Tibial artery (tissue), 4 donors: ENCODE data around the gene STK4.

ENCODE experiments used
- DNase-seq, 2 donors: peaks; one replicate each; pipeline ENCODE4 v3.0.0-alpha.2; 2019
- H3K27ac ChIP-seq, 2 donors: fragments of 200-600 bp; sonication (generic) in 1 of 2; 1 replicate in 1 of 2; 2 replicates in 1 of 2; pipeline ENCODE4 v1.5.1; 2018 to 2019; ENCODE audit warnings: mild to moderate bottlenecking in 1 of 2
- H3K27me3 ChIP-seq, 2 donors: fragments of 200-600 bp; sonication (generic) in 1 of 2; one replicate each; pipeline versions ENCODE4 v1.5.1 to v1.6.0; 2016 to 2019
- H3K36me3 ChIP-seq, 3 donors: fragments of 200-600 bp; sonication (generic) in 2 of 3; one replicate each; pipeline ENCODE4 v1.5.1; 2016 to 2019; ENCODE audit warnings: mild to moderate bottlenecking in 2 of 3
- H3K4me1 ChIP-seq, 4 donors: fragments of 200-600 bp; sonication (generic) in 2 of 4; 1 replicate in 3 of 4; 2 replicates in 1 of 4; pipeline ENCODE4 v1.5.1; 2016 to 2019
- H3K4me3 ChIP-seq, 2 donors: fragments of 200-600 bp; sonication (generic) in 1 of 2; 1 replicate in 1 of 2; 2 replicates in 1 of 2; pipeline ENCODE4 v1.5.1; 2018 to 2019; ENCODE audit warnings: mild to moderate bottlenecking in 2 of 2
- H3K9me3 ChIP-seq, 3 donors: fragments of 200-600 bp; sonication (generic) in 1 of 3; one replicate each; pipeline ENCODE4 v1.5.1; 2016 to 2019
- intact Hi-C: fragments of 100-400 bp; cut with DNase I; formaldehyde crosslinking; loops from one replicate; pipeline ENCODE4 v1.15.0; 2023; ENCODE audit warnings: low total_unique reads
- TF ChIP-seq, protein P1 (sequence below), 2 experiments: fragments of 200-600 bp in 1 of 2; fragments of 450-650 bp in 1 of 2; IDR thresholded peaks; one replicate each; pipeline ENCODE4 v1.5.1; 2017 to 2019; ENCODE audit warnings: antibody characterized with exemption in 2 of 2, mild to moderate bottlenecking in 1 of 2, moderate library complexity in 1 of 2

Gene STK4

DNA sequence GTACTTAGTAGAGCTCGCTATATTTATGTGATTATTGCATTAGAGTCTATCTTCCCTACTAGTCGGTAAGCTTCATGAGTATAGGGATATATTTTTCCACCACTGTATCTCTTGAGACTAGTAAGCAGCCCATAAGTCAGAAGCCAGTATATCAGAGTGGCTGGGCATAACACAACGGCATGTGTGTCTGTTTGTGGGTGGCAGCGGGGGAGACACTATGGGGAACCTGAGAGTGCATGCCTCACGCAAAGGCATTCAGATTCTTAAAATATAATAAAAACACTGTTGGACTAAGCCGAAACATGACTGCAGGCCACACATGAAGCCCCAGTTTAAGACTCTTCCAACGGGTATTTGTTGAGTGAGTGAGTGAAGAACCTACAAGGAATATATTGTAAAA, 126.6 kb downstream of the STK4 start:
- no peaks in the 10 kb centered on the region for H3K36me3 ChIP-seq
- no peak overlapping the region for H3K27ac ChIP-seq
- peaks cover 0 to 22% of the 10 kb centered on the region in 2 donors for H3K27me3 ChIP-seq
- intact Hi-C loops, result loop anchor here (5.0 kb wide), 1 partner anchor 46 kb away; no protein-coding TSS in a partner anchor
- DNase-seq, result no peak
- no peaks in the 10 kb centered on the region for H3K9me3 ChIP-seq
- H3K4me1 ChIP-seq, result peaks cover 0 to 4% (median 4%) of the 10 kb centered on the region in 4 donors
- TF ChIP-seq, protein P1, sequence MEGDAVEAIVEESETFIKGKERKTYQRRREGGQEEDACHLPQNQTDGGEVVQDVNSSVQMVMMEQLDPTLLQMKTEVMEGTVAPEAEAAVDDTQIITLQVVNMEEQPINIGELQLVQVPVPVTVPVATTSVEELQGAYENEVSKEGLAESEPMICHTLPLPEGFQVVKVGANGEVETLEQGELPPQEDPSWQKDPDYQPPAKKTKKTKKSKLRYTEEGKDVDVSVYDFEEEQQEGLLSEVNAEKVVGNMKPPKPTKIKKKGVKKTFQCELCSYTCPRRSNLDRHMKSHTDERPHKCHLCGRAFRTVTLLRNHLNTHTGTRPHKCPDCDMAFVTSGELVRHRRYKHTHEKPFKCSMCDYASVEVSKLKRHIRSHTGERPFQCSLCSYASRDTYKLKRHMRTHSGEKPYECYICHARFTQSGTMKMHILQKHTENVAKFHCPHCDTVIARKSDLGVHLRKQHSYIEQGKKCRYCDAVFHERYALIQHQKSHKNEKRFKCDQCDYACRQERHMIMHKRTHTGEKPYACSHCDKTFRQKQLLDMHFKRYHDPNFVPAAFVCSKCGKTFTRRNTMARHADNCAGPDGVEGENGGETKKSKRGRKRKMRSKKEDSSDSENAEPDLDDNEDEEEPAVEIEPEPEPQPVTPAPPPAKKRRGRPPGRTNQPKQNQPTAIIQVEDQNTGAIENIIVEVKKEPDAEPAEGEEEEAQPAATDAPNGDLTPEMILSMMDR (IDR thresholded peaks at IDR 0.05), result no peak
- no peak overlapping the region for H3K4me3 ChIP-seq

DNA sequence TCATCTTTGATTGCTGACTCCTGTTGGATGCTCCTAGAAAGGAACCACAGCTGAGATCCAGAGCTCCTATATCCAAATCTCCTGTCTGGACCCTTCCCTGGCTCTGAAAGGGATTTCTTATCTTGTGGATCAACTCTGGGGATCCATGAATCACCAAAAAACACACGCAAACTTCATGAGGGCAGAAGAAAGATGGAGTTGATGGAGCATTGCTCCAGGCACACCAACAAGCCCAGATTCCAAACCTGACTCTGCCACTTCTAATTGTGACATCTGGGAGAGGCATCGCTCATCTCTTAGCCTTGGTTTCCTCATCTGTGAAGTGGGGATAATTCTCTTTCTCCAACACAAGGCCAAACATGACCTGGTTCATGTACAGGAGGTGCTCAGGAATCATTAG, 127.9 kb downstream of the STK4 start:
- TF ChIP-seq, protein P1 (IDR thresholded peaks at IDR 0.05), result no peak
- H3K9me3 ChIP-seq, result no peaks in the 10 kb centered on the region
- no peak for DNase-seq
- peaks cover 0 to 34% of the 10 kb centered on the region in 2 donors for H3K27me3 ChIP-seq
- H3K4me3 ChIP-seq, result no peak overlapping the region
- no peak overlapping the region for H3K27ac ChIP-seq
- peaks cover 0 to 11% (median 10%) of the 10 kb centered on the region in 4 donors for H3K4me1 ChIP-seq
- H3K36me3 ChIP-seq, result no peaks in the 10 kb centered on the region
- intact Hi-C loops, result loop anchor here (5.0 kb wide), 1 partner anchor 47 kb away; no protein-coding TSS in a partner anchor

DNA sequence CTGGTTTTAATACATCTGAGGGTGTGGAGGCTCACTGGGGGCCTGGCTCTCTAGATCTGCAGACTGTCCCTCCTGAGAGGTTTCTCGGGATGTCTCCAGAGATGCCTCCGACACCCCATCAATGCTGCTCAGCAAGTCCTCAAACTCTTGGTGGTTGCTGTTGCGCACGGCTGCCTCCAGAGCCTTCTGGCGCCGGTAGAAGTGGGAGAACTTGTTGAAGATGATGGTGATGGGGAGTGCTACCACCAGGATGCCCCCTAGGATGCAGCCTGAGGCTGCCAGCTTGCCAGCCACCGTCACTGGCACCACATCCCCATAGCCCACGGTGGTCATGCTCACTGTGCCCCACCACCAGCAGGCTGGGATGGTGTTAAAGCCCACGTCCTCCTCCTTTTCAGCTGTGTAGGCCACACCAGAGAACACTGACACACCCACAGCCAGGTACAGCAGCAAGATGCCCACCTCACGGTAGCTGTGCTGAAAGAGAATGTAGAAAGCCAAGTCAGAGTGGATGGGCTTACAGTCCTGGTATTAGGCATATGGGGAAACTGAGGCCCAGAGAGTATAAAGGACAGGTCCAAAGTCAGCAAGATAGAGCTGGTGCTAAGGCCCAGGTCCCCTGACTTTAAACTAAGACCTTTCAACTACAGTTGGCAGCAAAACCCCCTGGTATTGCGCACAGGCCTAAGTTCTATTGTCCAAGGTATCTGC, 128.7 kb downstream of the STK4 start:
- intact Hi-C loops, result loop anchor here (5.0 kb wide), 1 partner anchor 48 kb away; no protein-coding TSS in a partner anchor
- TF ChIP-seq, protein P1 (IDR thresholded peaks at IDR 0.05), result no peak
- H3K36me3 ChIP-seq, result no peaks in the 10 kb centered on the region
- H3K4me1 ChIP-seq, result peaks cover 0 to 11% (median 10%) of the 10 kb centered on the region in 4 donors
- no peaks in the 10 kb centered on the region for H3K9me3 ChIP-seq
- H3K4me3 ChIP-seq, result no peak overlapping the region
- no peak overlapping the region for H3K27ac ChIP-seq
- no peak for DNase-seq
- H3K27me3 ChIP-seq, result peaks cover 0 to 42% of the 10 kb centered on the region in 2 donors

DNA sequence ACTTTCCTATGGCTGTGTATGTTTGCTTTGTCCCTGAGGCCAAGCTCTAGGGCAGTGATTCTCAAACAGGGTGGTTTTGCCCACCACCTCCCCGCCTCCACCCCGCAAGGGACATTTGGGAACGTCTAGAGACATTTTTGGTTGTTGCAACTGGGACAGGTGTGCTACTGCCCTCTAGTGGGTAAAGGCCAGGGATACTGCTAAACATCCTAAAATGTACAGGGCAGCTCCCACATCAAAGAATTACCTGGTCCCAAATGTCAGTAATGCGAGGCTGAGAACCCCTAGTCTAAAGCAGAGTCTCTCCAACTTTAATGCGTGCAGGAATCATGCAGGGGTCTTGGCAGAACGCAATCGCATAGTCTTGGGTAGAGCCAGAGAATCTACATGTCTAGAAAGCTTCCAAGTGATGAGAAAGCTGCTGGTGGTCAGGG, 129.5 kb downstream of the STK4 start:
- TF ChIP-seq, protein P1 (IDR thresholded peaks at IDR 0.05), result peak; percentile 53 to 71
- peaks cover 0 to 48% of the 10 kb centered on the region in 2 donors for H3K27me3 ChIP-seq
- intact Hi-C loops, result no loop called here
- no peaks in the 10 kb centered on the region for H3K36me3 ChIP-seq
- H3K9me3 ChIP-seq, result no peaks in the 10 kb centered on the region
- DNase-seq, result no peak
- H3K27ac ChIP-seq, result no peak overlapping the region
- peaks cover 0 to 15% (median 12%) of the 10 kb centered on the region in 4 donors for H3K4me1 ChIP-seq
- H3K4me3 ChIP-seq, result no peak overlapping the region

DNA sequence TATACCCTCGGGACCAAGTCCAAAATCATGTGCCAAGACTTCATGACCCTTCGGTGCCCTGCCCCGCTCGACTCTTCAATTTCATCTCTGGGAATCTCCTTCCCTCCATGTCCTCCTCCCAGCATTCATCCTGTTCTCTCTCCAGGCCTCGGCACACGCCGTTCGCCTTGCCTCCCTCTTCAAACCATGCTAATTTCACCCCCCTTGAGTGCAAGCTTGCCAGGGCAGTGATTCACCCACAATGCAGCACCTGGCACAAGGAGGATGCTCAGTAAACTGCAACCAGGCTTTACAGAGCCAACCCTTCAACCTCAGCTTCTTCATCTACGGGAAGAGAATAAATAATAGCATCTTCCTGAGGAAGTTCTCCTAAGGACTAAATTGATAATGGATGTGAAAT, 130.5 kb downstream of the STK4 start:
- intact Hi-C loops, result no loop called here
- TF ChIP-seq, protein P1 (IDR thresholded peaks at IDR 0.05), result no peak
- no peak overlapping the region for H3K4me3 ChIP-seq

More for the DNA sequence above, 130.5 kb downstream of the STK4 start:
- Histone ChIP-seq H3K36me3 (no peaks in the 10 kb centered on the region), H3K9me3 (no peaks in the 10 kb centered on the region), H3K27me3 (peaks cover 0 to 56% of the 10 kb centered on the region in 2 donors), H3K4me1 (peaks cover 0 to 17% (median 12%) of the 10 kb centered on the region in 4 donors), H3K27ac (no peak overlapping the region)
- DNase-seq, result no peak
